ENCODE results near the gene ATP4B.
"Not testable (repeated sequence)": the region's sequence is repeated elsewhere in the genome, so short reads cannot be mapped to it uniquely, and the experiment has no call there.

The ATP4B gene

GRCh38 chr13:113625965-113626721 is 31.9 kb downstream of the ATP4B start:
- no peak for DNase-seq (ENCODE audit: low read depth)

GRCh38 chr13:113624640-113625304 is 33.2 kb downstream of the ATP4B start:
- DNase-seq (ENCODE audit: low read depth), result not testable (repeated sequence)

GRCh38 chr13:113624235-113624587 is 33.8 kb downstream of the ATP4B start:
- DNase-seq (ENCODE audit: low read depth), result no peak

- DNase-seq (ENCODE audit: low read depth), result no peak
These were observed 34.3 kb downstream of the ATP4B start for GRCh38 chr13:113623491-113624234.

GRCh38 chr13:113622791-113623490 is 35.1 kb downstream of the ATP4B start:
- DNase-seq (ENCODE audit: low read depth), result no peak

- DNase-seq (ENCODE audit: low read depth), result not testable (repeated sequence)
These were observed 35.9 kb downstream of the ATP4B start for GRCh38 chr13:113621986-113622550.

GRCh38 chr13:113621498-113621897 is 36.5 kb downstream of the ATP4B start:
- DNase-seq (ENCODE audit: low read depth), result not testable (repeated sequence)

GRCh38 chr13:113621046-113621445 is 37.0 kb downstream of the ATP4B start:
- DNase-seq (ENCODE audit: low read depth), result no peak

- no peak for DNase-seq (ENCODE audit: low read depth)
These were observed 37.8 kb downstream of the ATP4B start for GRCh38 chr13:113620036-113620796.

GRCh38 chr13:113618455-113618854 is 39.5 kb downstream of the ATP4B start:
- no peak for DNase-seq (ENCODE audit: low read depth)

GRCh38 chr13:113617961-113618360 is 40.0 kb downstream of the ATP4B start:
- no peak for DNase-seq (ENCODE audit: low read depth)

GRCh38 chr13:113616991-113617749 is 40.8 kb downstream of the ATP4B start:
- no peak for DNase-seq (ENCODE audit: low read depth)

- DNase-seq (ENCODE audit: low read depth), result no peak
These were observed 41.6 kb downstream of the ATP4B start for GRCh38 chr13:113616281-113616906.

- no peak for DNase-seq (ENCODE audit: low read depth)
These were observed 44.1 kb downstream of the ATP4B start for GRCh38 chr13:113613789-113614379.

- DNase-seq (ENCODE audit: low read depth), result no peak
These were observed 45.4 kb downstream of the ATP4B start for GRCh38 chr13:113612607-113613006.

- no peak for DNase-seq (ENCODE audit: low read depth)
These were observed 46.0 kb downstream of the ATP4B start for GRCh38 chr13:113611996-113612395.

- no peak for DNase-seq (ENCODE audit: low read depth)
These were observed 47.7 kb downstream of the ATP4B start for GRCh38 chr13:113610266-113610665.

- DNase-seq (ENCODE audit: low read depth), result no peak
These were observed 48.4 kb downstream of the ATP4B start for GRCh38 chr13:113609616-113610015.

GRCh38 chr13:113608967-113609533 is 48.9 kb downstream of the ATP4B start:
- no peak for DNase-seq (ENCODE audit: low read depth)
